HG03025 (cell line): ENCODE data around the gene CRAT.

Experiments used
- ATAC-seq: cut with Tn5 transposase; IDR thresholded peaks from one replicate; pipeline ENCODE4 v1.9.1; 2021; ENCODE audit warnings: mild to moderate bottlenecking, moderate library complexity; ENCODE audit not compliant: unreplicated experiment, low FRiP score

The CRAT gene

GRCh38 chr9:129111528-129112151 is 1.0 kb upstream of the CRAT start:
- peak; percentile 22 for ATAC-seq

- peak; percentile 24 for ATAC-seq
Measured at GRCh38 chr9:129109952-129110739, 447 bp downstream of the CRAT start.

- no peak for ATAC-seq
Measured at GRCh38 chr9:129109537-129109903, 1.1 kb downstream of the CRAT start.

- ATAC-seq: no peak
Measured at GRCh38 chr9:129108805-129109536, 1.6 kb downstream of the CRAT start.

- ATAC-seq: no peak
Measured at GRCh38 chr9:129108083-129108804, 2.3 kb downstream of the CRAT start.

- no peak for ATAC-seq
Measured at GRCh38 chr9:129107651-129108050, 2.9 kb downstream of the CRAT start.

GRCh38 chr9:129105857-129106694 is 4.5 kb downstream of the CRAT start:
- ATAC-seq: no peak

GRCh38 chr9:129104051-129104450 is 6.5 kb downstream of the CRAT start:
- no peak for ATAC-seq

- no peak for ATAC-seq
Measured at GRCh38 chr9:129103595-129103965, 7.0 kb downstream of the CRAT start.

GRCh38 chr9:129102791-129103594 is 7.6 kb downstream of the CRAT start:
- no peak for ATAC-seq

- ATAC-seq: no peak
Measured at GRCh38 chr9:129102095-129102525, 8.5 kb downstream of the CRAT start.

GRCh38 chr9:129101279-129101678 is 9.3 kb downstream of the CRAT start:
- ATAC-seq: no peak

GRCh38 chr9:129100383-129101169 is 10.0 kb downstream of the CRAT start:
- ATAC-seq: no peak

- no peak for ATAC-seq
Measured at GRCh38 chr9:129098328-129098727, 12.3 kb downstream of the CRAT start.

- ATAC-seq: no peak
Measured at GRCh38 chr9:129097671-129098306, 12.8 kb downstream of the CRAT start.

GRCh38 chr9:129095908-129096307 is 14.7 kb downstream of the CRAT start:
- no peak for ATAC-seq

GRCh38 chr9:129095170-129095667 is 15.4 kb downstream of the CRAT start:
- ATAC-seq: no peak
